GM19468 (cell line): Measurements from ENCODE around the gene ANAPC2.
"Not testable (repeated sequence)": the region's sequence is repeated elsewhere in the genome, so short reads cannot be mapped to it uniquely, and the experiment has no call there.

Experiments
- ATAC-seq: cut with Tn5 transposase; IDR thresholded peaks from one replicate; pipeline ENCODE4 v1.9.1; 2021; ENCODE audit warnings: mild to moderate bottlenecking, moderate library complexity, moderate number of reproducible peaks; ENCODE audit not compliant: unreplicated experiment; ENCODE audit errors: extremely low read depth

ANAPC2 gene

DNA sequence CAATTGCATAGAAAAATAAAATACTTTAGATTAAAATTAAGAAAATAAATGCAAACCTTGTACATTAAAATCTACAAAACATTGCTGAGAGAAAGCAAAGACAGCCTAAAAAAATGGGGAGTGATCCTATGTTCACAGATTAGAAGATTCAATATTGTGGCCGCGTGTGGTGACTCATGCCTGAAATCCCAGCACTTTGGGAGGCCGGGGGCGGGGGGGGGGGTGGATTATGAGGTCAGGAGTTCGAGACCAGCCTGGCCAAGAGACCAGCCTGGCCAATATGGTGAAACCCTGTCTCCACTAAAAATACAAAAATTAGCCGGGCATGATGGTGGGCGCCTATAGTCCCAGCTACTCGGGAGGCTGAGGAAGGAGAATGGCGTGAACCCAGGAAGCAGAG lies 53.2 kb downstream of the ANAPC2 start:
- ATAC-seq: not testable (repeated sequence)

DNA sequence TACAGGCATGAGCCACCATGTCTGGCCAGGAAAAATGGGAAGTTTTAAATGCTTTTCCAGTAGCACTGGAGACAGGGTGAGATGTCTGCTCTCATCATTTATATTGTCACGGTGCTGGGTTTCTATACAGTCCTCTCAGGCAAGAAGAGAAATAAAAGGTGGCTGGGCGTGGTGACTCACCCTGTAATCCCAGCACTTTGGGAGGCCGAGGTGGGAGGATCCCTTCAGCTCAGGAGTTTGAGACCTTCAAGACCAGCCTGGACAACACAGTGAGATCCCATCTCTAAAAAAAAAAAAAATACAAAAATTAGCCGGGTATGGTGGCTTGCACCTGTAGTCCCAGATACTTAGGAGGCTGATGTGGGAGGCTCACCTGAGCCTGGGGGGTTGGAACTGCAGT lies 54.2 kb downstream of the ANAPC2 start:
- no peak for ATAC-seq

DNA sequence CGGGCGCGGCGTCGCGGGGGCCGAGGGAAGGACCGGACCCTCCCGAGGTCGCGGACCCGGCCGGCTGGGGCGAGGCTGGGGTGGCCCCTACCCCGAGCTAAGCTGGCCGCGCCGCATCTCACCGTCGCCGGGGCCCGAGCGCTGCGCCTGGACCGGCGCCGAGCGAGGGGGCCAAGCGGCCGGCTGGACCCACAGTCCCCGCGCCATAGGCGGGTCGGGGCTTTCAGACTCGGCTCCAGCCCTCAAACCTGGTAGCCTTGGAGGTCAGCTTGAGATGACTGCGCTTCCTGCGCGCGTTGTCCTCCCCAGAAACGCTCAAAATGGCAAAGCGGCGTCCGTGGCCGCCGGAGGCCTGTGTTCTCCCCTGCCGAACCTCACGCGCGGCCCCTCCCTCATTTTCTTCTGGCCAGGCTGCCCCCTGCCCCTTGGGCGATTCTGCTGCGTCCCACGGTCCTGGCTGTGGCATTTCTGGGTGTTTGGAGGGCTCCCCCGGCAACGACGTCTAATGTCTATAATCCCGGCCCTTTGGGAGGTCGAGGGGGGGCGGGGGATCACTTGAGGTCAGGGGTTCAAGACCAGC lies 58.1 kb downstream of the ANAPC2 start:
- no peak for ATAC-seq

DNA sequence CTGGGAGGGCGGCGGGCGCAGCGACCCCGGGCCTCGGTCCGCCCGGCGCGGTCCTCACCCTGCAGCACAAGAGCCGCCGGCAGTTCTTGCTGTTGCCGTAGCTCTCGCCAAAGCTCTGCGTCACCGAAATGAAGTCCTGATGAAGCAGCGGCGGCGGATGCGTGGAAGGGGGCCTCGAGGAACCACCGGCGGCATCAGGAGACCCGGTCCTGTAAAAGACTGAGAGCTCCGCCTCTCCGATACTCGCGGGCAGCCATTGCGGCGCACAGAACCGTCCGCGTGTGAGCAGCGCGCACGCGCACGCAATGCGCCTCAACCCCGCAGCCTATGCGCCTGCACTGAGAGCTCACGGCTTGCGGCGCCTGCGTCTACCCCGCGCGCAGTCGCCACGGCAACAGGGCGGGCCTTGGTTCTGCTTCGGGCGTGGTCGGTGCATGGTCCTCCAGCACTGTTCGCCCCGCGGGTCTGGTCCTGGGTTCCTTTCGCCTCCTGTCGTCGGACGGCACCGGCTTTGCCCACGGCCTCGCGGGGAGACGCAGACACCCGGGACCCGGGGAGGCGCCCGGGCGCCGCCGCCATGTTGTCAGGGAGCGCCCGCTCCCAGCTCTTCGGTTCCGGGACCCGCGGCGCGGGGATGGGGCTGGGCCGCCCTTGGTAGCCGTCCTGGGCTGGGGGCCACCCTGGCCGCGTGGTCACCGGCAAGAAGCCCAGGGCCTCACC lies 58.7 kb downstream of the ANAPC2 start:
- ATAC-seq: peak; percentile 62

DNA sequence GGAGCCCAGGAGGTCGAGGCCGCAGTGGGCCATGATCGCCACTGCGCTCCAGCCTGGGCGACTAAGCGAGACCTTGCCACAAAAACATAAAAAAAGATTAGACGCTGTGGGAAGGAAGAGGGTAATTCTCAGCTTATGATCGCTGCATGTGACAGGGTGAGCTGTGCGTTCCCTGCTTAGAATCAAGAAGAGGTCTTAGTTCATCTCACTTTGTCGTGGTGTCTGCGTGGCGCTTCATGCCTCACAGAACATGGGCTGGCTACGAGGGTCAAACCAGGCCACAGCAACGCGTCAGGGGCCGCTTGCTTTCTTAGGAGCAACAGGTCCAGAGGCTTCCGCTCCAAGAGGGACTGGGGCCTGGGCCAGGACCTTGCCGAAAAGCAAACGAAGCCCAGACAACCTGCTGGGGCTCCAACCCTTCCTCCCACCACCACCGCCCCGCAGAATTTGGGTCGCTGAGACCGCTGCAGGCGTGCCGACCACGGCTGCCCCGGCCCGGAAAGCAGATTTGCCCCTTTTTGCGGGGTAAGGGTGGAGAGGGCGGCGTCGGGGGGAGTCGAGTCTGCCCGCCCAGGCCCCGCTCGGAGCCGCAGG lies 59.4 kb downstream of the ANAPC2 start:
- ATAC-seq: no peak

DNA sequence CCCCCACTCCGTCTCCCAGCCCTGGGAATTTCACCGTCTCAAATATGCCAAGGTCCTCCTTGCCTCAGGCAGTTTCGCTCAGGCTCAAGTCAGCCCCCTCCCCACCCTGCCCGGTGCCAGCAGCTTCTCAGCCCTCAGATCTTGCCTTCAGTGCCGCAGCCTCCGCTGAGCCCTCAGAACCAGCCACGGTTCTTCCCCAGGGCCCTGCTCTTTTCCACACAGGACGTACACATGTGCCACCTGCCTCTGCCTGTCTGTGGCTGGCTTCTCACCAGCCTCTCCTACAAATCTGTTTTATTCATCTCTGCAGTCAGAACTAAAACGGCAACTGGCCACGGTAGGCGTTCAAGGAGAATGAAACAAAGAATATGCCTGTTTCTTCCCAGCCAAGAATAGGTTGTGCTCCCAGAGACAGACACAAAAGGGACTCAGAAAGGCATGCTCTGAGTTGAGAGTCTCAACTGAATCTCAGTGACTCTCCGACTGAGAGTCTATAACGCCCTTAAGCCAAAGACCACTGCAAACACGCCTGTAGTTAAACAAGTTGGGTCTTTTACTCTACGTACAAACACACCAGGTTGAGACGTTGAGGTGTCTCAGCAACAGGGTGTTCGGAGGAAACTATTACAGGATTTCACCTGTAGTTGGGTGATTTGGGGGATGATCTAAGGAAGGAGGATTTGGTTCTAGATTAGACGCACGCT lies 60.0 kb downstream of the ANAPC2 start:
- ATAC-seq: no peak

GRCh38 chr9:137127301-137128157 lies 60.8 kb downstream of the ANAPC2 start:
- ATAC-seq: no peak

GRCh38 chr9:137126786-137127185 lies 61.6 kb downstream of the ANAPC2 start:
- no peak for ATAC-seq
